ENCODE results near the gene NDUFS8.
"Not testable (repeated sequence)": the region's sequence is repeated elsewhere in the genome, so short reads cannot be mapped to it uniquely, and the experiment has no call there.

NDUFS8 gene

GRCh38 chr11:68030318-68031143 is at the start of gene NDUFS8:
Gene NDUFS8, plus strand, starts transcription at chr11:68030681. Its CDS starts 1,471 bp downstream, at chr11:68032152.
- peak; percentile 98 for FAIRE-seq

GRCh38 chr11:67981226-67981625 is 49.3 kb upstream of the NDUFS8 start:
- not testable (repeated sequence) for FAIRE-seq

GRCh38 chr11:67982255-67982857 is 48.1 kb upstream of the NDUFS8 start:
- FAIRE-seq, result not testable (repeated sequence)

- no peak for FAIRE-seq
These were observed 46.5 kb upstream of the NDUFS8 start for GRCh38 chr11:67983951-67984350.

GRCh38 chr11:67985302-67985701 is 45.2 kb upstream of the NDUFS8 start:
- FAIRE-seq, result not testable (repeated sequence)

GRCh38 chr11:67990546-67991346 is 39.7 kb upstream of the NDUFS8 start:
- not testable (repeated sequence) for FAIRE-seq

GRCh38 chr11:67991347-67992121 is 38.9 kb upstream of the NDUFS8 start:
- FAIRE-seq, result not testable (repeated sequence)

- not testable (repeated sequence) for FAIRE-seq
These were observed 36.7 kb upstream of the NDUFS8 start for GRCh38 chr11:67993821-67994220.

GRCh38 chr11:67994387-67994786 is 36.1 kb upstream of the NDUFS8 start:
- not testable (repeated sequence) for FAIRE-seq

GRCh38 chr11:67995129-67995528 is 35.4 kb upstream of the NDUFS8 start:
- not testable (repeated sequence) for FAIRE-seq

- not testable (repeated sequence) for FAIRE-seq
These were observed 34.9 kb upstream of the NDUFS8 start for GRCh38 chr11:67995579-67995978.

GRCh38 chr11:67996051-67996450 is 34.4 kb upstream of the NDUFS8 start:
- FAIRE-seq, result no peak

GRCh38 chr11:67996622-67997474 is 33.6 kb upstream of the NDUFS8 start:
- no peak for FAIRE-seq

- no peak for FAIRE-seq
These were observed 33.0 kb upstream of the NDUFS8 start for GRCh38 chr11:67997475-67997921.

GRCh38 chr11:67998150-67999045 is 32.1 kb upstream of the NDUFS8 start:
- FAIRE-seq, result no peak

- no peak for FAIRE-seq
These were observed 31.3 kb upstream of the NDUFS8 start for GRCh38 chr11:67999201-67999629.

- FAIRE-seq, result no peak
These were observed 30.8 kb upstream of the NDUFS8 start for GRCh38 chr11:67999704-68000103.

GRCh38 chr11:68002575-68002937 is 27.9 kb upstream of the NDUFS8 start:
- no peak for FAIRE-seq

- no peak for FAIRE-seq
These were observed 27.3 kb upstream of the NDUFS8 start for GRCh38 chr11:68002938-68003845.
